RWPE1 (cell line): ENCODE results near the gene TXNRD2.
A peak's percentile ranks its signal among the peaks of the same experiment; 100 is the strongest.

Experiments
- CTCF ChIA-PET: fragments of 350-600 bp; sonication (Branson Sonifier 250); formaldehyde crosslinking; extraction: SDS; loops from one replicate; lab custom pipeline; 2021; lab: Yijun Ruan, JAX
- POLR2A ChIA-PET: fragments of 400-600 bp; formaldehyde crosslinking; extraction: SDS; loops from one replicate; lab custom pipeline; 2020; ENCODE audit warnings: antibody characterized with exemption; ENCODE audit not compliant: low non-redundant PET; lab: Yijun Ruan, JAX
- DNase-seq: peaks from one replicate; pipeline ENCODE4 v3.0.0; 2012; ENCODE audit warnings: low spot score
- H3K27ac ChIP-seq: fragments of 450-650 bp; 2 replicates; pipeline ENCODE4 v1.5.1; 2017
- CTCF ChIP-seq: fragments of 450-650 bp; conservative IDR thresholded peaks from 2 replicates; pipeline ENCODE4 v1.5.1; 2017; ENCODE audit warnings: low read depth, mild to moderate bottlenecking

TXNRD2 gene

GRCh38 chr22:19984201-19984753 is 42.7 kb upstream of the TXNRD2 start:
- no peak for TF ChIP-seq CTCF
- POLR2A ChIA-PET = no interaction called here
- CTCF ChIA-PET = interaction anchor here (0.6 to 0.7 kb wide), 3 partner anchors 12 to 39 kb away, joined by 3 to 4 read pairs (median 3); no protein-coding TSS in a partner anchor
- peak overlapping the region; percentile 67 for H3K27ac ChIP-seq
- peak; percentile 80 for DNase-seq

GRCh38 chr22:19983741-19984140 is 42.1 kb upstream of the TXNRD2 start:
- no peak for DNase-seq
- CTCF ChIA-PET = interaction anchor here (0.6 to 0.7 kb wide), 2 partner anchors 11 to 39 kb away, joined by 3 to 4 read pairs; no protein-coding TSS in a partner anchor
- POLR2A ChIA-PET = no interaction called here
- no peak for TF ChIP-seq CTCF
- H3K27ac ChIP-seq = peak overlapping the region; percentile 67

- peak overlapping the region; percentile 67 for H3K27ac ChIP-seq
- POLR2A ChIA-PET = no interaction called here
- CTCF ChIA-PET = interaction anchor here (0.6 kb wide), 1 partner anchor 12 kb away, joined by 3 read pairs; no protein-coding TSS in a partner anchor
- no peak for TF ChIP-seq CTCF
- no peak for DNase-seq
Observed at GRCh38 chr22:19982991-19983578, 41.5 kb upstream of the TXNRD2 start.

GRCh38 chr22:19981961-19982920 is 40.6 kb upstream of the TXNRD2 start:
- CTCF ChIA-PET = interaction anchor here (0.6 kb wide), 1 partner anchor 11 kb away, joined by 3 read pairs; no protein-coding TSS in a partner anchor
- H3K27ac ChIP-seq = peak overlapping the region; percentile 67
- POLR2A ChIA-PET = no interaction called here
- DNase-seq = no peak
- TF ChIP-seq CTCF = no peak

- CTCF ChIA-PET = no interaction called here
- POLR2A ChIA-PET = no interaction called here
- no peak for DNase-seq
- no peak for TF ChIP-seq CTCF
- H3K27ac ChIP-seq = no peak overlapping the region
Observed at GRCh38 chr22:19981171-19981960, 39.7 kb upstream of the TXNRD2 start.
